Activated T-cell treated with anti-CD3 and anti-CD28 coated beads, Interleukin-2, amount 50 U/mL, for 72 hours (primary cell): ENCODE measurements around the gene PTGIS. TPM values are rescaled to one million over a fixed set of nuclear protein-coding genes. Genes with fewer than 3 reads are reported as not detected.
A peak's percentile ranks its signal among the peaks of the same experiment; 100 is the strongest.

Experiments
- ATAC-seq, 2 donors: fragments of 150-1000 bp; cut with Tn5 transposase; replicated peaks in 1 of 2; 2 replicates each; pipeline ENCODE4 v1.10.0; 2021; ENCODE audit warnings: moderate library complexity in 2 of 2, mild to moderate bottlenecking in 1 of 2
- DNase-seq, 2 donors: peaks; one replicate each; pipeline ENCODE4 v3.0.0; 2021 to 2022; ENCODE audit warnings: mixed read lengths in 1 of 2
- H3K27ac Mint-ChIP-seq: one replicate; pipeline ENCODE4 v1.8.0; 2022; ENCODE audit warnings: mild to moderate bottlenecking, moderate library complexity, mixed read lengths
- H3K27me3 Mint-ChIP-seq: one replicate; pipeline ENCODE4 v1.8.0; 2022; ENCODE audit warnings: low read depth, mixed read lengths
- H3K36me3 Mint-ChIP-seq, 2 donors: one replicate each; pipeline ENCODE4 v1.8.0; 2022; ENCODE audit warnings: mixed read lengths in 2 of 2, mild to moderate bottlenecking in 1 of 2; ENCODE audit not compliant: insufficient read depth in 2 of 2
- H3K4me1 Mint-ChIP-seq: one replicate; pipeline ENCODE4 v1.8.0; 2022; ENCODE audit warnings: low read depth, mixed read lengths
- H3K4me3 Mint-ChIP-seq, 2 donors: one replicate each; pipeline ENCODE4 v1.8.0; 2022; ENCODE audit warnings: mild to moderate bottlenecking in 2 of 2, mixed read lengths in 2 of 2, moderate library complexity in 2 of 2
- H3K9me3 Mint-ChIP-seq, 2 donors: one replicate each; pipeline ENCODE4 v1.8.0; 2022; ENCODE audit warnings: mixed read lengths in 2 of 2
- total RNA-seq, 2 donors: library from RNA; stranded (reverse); gene quantifications; one replicate each; pipeline ENCODE4 v1.2.3, GENCODE V29; 2022

PTGIS gene
- total RNA-seq, 2 donors from 2014 or later, result 1.8 to 6.3 TPM

DNA sequence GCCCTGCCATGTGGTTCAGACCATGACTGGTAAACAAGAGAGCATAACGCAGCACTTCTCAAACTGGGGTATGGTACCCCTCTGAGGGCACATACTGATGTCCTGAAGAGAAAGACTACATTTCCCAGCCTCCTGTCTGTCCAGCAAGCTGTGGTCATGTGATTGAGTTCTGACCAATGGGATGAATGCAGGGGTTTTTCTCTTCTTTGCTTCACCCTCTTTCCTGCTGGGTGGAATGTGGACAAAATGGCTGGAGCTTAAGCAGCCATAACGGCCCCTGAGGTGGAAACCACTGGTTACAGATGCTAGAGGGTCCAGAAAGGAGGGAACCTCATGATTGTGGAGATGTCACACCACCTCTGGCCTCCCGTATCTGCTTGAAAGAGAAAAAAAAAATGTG lies 66.0 kb downstream of the PTGIS start:
- Mint-ChIP-seq H3K27me3 (peaks cover 29% of the 10 kb centered on the region), H3K27ac (no peak overlapping the region), H3K4me3 (no peak overlapping the region), H3K9me3 (peaks cover 0 to 2% of the 10 kb centered on the region in 2 donors), H3K36me3 (no peaks in the 10 kb centered on the region), H3K4me1 (no peaks in the 10 kb centered on the region)
- ATAC-seq (no peak), DNase-seq (no peak)

DNA sequence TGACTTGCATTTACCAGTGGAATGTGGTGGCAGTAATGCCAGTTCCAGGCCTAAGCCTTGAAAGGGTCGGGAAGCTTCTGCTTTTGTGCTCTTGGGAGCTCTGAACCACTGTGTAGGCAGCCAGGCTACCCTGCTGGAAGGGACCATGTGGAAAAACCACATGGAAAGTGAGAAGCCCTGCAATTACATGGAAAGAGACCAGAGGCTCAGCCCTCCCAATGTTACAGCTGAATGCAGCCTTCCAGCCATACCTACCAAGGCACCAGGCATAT lies 70.6 kb downstream of the PTGIS start:
- Mint-ChIP-seq H3K4me1 (no peaks in the 10 kb centered on the region), H3K4me3 (no peak overlapping the region), H3K27me3 (peaks cover 39% of the 10 kb centered on the region), H3K36me3 (no peaks in the 10 kb centered on the region), H3K27ac (no peak overlapping the region), H3K9me3 (peaks cover 0 to 2% of the 10 kb centered on the region in 2 donors)
- DNase-seq (no peak), ATAC-seq (no peak)

DNA sequence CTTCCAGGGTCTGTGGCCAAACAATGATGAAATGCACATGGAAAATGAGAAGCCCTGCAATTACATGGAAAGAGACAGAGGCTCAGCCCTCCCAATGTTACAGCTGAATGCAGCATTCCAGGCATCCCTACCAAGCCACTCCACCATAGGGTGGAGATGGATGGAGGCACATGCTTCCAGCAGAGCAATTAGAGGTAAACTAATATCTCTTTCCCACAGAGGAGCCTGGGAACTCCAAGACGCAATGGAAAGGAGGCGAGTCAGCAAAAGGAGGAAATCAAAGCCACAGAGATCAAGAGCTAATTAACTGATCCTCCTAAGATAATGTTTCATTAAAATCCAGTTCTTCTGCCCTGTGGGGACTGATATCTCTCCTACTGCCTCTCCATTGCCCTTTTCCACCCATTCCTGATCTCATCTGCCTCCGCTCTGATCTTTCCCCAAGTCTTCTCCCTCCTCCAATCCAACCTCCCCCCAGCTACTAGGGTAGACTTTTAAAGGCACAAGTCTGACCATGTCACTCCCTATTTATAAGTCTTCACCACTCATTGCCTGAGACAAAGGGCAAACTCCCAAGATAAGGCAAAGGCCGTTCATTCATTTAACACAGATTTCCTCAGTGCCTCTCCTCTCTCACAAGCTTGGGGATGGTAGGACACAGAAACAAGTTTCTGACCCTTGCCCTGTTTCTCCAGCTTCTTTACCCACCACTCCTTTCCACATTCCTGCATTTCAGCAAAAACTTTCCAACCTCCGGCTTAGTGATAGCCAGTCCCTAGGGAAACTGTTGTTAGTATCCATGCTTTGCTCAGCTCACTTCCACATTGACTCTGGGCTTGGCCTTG lies 71.2 kb downstream of the PTGIS start:
- peaks cover 2 to 4% of the 10 kb centered on the region in 2 donors for H3K9me3 Mint-ChIP-seq
- no peak for ATAC-seq
- no peaks in the 10 kb centered on the region for H3K36me3 Mint-ChIP-seq

DNA sequence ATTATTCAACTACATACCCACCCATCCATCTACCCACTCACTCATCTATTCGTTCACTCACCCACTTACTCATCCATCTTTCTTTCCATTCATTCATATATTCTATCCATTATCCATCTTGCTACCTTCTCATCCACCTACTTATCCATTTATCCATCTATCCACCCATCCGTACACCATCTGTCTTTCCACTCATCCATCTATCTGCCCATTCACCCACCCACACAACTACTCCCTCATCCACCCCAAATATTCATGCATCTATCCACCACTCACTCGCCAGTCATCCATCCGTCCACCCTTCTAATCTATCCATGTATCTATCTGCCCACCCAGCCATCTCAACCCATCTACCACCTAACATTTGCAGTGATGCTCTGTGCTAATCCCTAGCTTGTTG lies 71.9 kb downstream of the PTGIS start:
- Mint-ChIP-seq H3K27ac (no peak overlapping the region), H3K4me1 (no peaks in the 10 kb centered on the region), H3K9me3 (peaks cover 2 to 5% of the 10 kb centered on the region in 2 donors), H3K36me3 (no peaks in the 10 kb centered on the region), H3K4me3 (no peak overlapping the region), H3K27me3 (peaks cover 51% of the 10 kb centered on the region)
- DNase-seq, result no peak
- ATAC-seq, result no peak

More for the DNA sequence above, 71.2 kb downstream of the PTGIS start:
- Mint-ChIP-seq H3K4me1 (no peaks in the 10 kb centered on the region), H3K27me3 (peaks cover 44% of the 10 kb centered on the region), H3K27ac (no peak overlapping the region), H3K4me3 (no peak overlapping the region)
- no peak for DNase-seq

- Mint-ChIP-seq H3K9me3 (peaks cover 4 to 5% of the 10 kb centered on the region in 2 donors), H3K27me3 (peaks cover 56% of the 10 kb centered on the region), H3K4me3 (no peak overlapping the region), H3K4me1 (no peaks in the 10 kb centered on the region), H3K27ac (no peak overlapping the region), H3K36me3 (peaks cover 0 to 2% of the 10 kb centered on the region in 2 donors)
- DNase-seq (no peak), ATAC-seq (no peak)
Observed at GRCh38 chr20:49490689-49491088, 77.2 kb downstream of the PTGIS start.

GRCh38 chr20:49489688-49490087 lies 78.2 kb downstream of the PTGIS start:
- Mint-ChIP-seq H3K9me3 (peaks cover 4 to 5% of the 10 kb centered on the region in 2 donors), H3K27me3 (peaks cover 62% of the 10 kb centered on the region), H3K36me3 (peaks cover 0 to 2% of the 10 kb centered on the region in 2 donors), H3K27ac (no peak overlapping the region), H3K4me3 (no peak overlapping the region), H3K4me1 (peaks cover 2% of the 10 kb centered on the region)
- no peak for ATAC-seq
- no peak for DNase-seq

- no peak overlapping the region for H3K4me3 Mint-ChIP-seq
- no peak overlapping the region for H3K27ac Mint-ChIP-seq
- ATAC-seq (no peak), DNase-seq (no peak)
- peaks cover 0 to 2% of the 10 kb centered on the region in 2 donors for H3K36me3 Mint-ChIP-seq
- H3K9me3 Mint-ChIP-seq, result peaks cover 1 to 2% of the 10 kb centered on the region in 2 donors
- H3K4me1 Mint-ChIP-seq, result peaks cover 11% of the 10 kb centered on the region
- peaks cover 65% of the 10 kb centered on the region for H3K27me3 Mint-ChIP-seq
Observed at GRCh38 chr20:49486064-49486463, 81.9 kb downstream of the PTGIS start.

- ATAC-seq, result no peak
- H3K9me3 Mint-ChIP-seq, result peaks cover 1 to 2% of the 10 kb centered on the region in 2 donors
- no peak for DNase-seq
- H3K36me3 Mint-ChIP-seq, result peaks cover 0 to 2% of the 10 kb centered on the region in 2 donors
- peaks cover 70% of the 10 kb centered on the region for H3K27me3 Mint-ChIP-seq
- H3K27ac Mint-ChIP-seq, result no peak overlapping the region
- peaks cover 11% of the 10 kb centered on the region for H3K4me1 Mint-ChIP-seq
- no peak overlapping the region for H3K4me3 Mint-ChIP-seq
Observed at GRCh38 chr20:49485563-49485962, 82.4 kb downstream of the PTGIS start.

DNA sequence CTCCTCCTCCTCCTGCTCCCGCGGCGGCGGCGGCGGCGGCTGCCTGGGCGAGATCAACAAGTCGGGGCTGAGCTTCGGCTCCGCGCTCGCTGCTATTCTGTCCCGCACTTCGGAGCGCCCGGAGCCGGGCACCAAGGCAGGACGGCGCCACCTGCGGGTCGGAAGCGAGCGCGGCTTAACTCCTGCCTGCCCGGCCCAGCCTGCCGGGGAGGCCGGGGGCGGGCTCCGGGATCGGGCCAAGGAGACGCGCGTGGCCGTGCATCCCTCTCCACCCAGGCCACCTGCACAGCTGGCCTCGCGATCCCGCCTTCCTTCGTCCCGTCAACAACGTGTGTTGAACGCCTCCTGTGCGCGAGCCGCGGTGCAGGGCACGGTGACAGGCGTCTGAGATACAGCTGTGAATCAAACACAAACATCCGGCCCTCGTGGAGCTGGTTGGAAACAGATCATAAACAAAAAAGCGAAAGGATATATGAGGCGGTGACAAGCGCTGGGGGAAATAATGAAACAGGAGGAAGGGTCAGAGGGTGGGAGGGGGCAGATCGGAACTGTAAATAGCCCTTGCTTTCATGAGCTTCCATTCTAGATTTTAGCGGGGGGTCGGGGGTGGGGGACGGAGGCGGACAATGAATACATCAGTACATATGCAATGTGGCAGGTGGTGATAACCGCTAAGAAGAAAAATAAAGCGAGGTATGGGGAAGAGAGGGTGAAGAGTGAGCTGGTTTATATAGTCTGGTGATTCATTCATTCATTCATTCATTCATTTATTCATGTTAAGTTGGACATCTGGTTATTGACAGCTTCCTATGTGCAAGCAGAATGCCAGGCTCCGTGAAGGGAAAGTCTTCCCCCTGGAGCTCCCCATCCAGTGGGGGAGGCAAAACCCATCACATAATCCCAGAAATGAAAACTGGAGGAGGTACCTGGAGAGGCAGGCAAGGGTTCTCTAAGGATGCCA lies 83.5 kb downstream of the PTGIS start:
- Mint-ChIP-seq H3K4me1 (peaks cover 11% of the 10 kb centered on the region), H3K4me3 (peak overlapping the region; percentile 75 to 87), H3K9me3 (peaks cover 0 to 1% of the 10 kb centered on the region in 2 donors), H3K27me3 (peaks cover 73% of the 10 kb centered on the region), H3K27ac (no peak overlapping the region), H3K36me3 (no peaks in the 10 kb centered on the region)
- DNase-seq, result peak; percentile 80 to 81
- peak; percentile 96 for ATAC-seq

DNA sequence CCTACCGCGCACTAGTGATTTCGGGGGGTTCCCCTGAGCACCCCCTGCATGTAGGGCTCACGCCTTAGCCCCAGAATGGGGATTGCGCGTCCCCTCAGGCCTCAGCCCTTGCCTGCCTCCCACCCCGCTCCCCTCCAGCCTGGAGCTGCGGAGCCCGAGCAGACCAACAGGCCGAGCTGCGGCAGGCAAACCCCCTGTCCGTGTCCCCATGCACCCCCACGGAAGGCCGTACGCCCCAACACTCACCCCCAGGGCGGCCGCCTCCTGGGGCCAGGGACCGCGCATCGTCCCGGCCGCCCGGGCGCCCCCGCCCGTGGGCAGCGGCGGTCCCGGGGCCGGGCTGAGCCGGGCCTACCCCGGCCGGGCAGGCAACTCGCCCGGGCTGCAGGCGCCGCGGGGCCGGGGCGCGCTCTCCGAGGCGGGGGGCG lies 84.2 kb downstream of the PTGIS start:
- no peak for DNase-seq
- Mint-ChIP-seq H3K27ac (no peak overlapping the region), H3K4me3 (peak overlapping the region in 1 of 2 donors; percentile 23), H3K36me3 (no peaks in the 10 kb centered on the region), H3K9me3 (no peaks in the 10 kb centered on the region), H3K4me1 (peaks cover 11% of the 10 kb centered on the region), H3K27me3 (peaks cover 73% of the 10 kb centered on the region)
- ATAC-seq, result peak; percentile 29 to 38

GRCh38 chr20:49483018-49483695 lies 84.8 kb downstream of the PTGIS start:
- Mint-ChIP-seq H3K36me3 (no peaks in the 10 kb centered on the region), H3K27ac (no peak overlapping the region)

DNA sequence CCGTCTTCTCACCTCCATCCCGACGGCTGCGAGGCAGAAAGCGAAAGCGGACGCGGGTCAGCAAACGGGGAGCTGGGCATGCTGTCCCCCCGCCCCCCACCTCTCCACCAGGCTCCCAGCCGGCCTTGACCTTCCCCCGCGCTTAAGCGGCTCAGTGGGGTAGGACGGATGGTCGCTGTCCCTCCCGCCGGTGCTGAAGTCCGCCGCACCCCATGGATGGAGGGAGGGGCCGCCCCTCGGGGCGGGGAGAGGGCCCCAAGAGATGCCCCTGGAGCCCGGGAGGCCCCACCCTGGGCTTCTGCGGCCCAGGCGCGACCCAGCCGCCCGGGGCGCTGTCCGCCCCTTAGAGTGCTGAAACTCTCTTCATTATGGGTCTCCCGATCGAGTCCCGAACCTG lies 85.3 kb downstream of the PTGIS start, which contains the start of gene KCNB1:
Gene KCNB1 (minus strand): TSS at position 48 of the 397 bp plus-strand sequence. CDS start 188 bp downstream, outside the sequence.
- Mint-ChIP-seq H3K27me3 (peaks cover 78% of the 10 kb centered on the region), H3K27ac (no peak within 1 kb of the TSS), H3K4me3 (peak within 1 kb of the TSS in 1 of 2 donors; percentile 34), H3K4me1 (peaks cover 11% of the 10 kb centered on the region), H3K9me3 (no peaks in the 10 kb centered on the region), H3K36me3 (no peaks in the 10 kb centered on the region)
- DNase-seq, result peak; percentile 57 to 59
- ATAC-seq, result peak; percentile 44 to 58

More at GRCh38 chr20:49483018-49483695, 84.8 kb downstream of the PTGIS start:
- Mint-ChIP-seq H3K27me3 (peaks cover 79% of the 10 kb centered on the region), H3K9me3 (no peaks in the 10 kb centered on the region), H3K4me1 (peaks cover 11% of the 10 kb centered on the region), H3K4me3 (peak overlapping the region in 1 of 2 donors; percentile 34)
- no peak for ATAC-seq
- DNase-seq, result no peak
